ENCODE results near the gene TGM5.

DNA sequence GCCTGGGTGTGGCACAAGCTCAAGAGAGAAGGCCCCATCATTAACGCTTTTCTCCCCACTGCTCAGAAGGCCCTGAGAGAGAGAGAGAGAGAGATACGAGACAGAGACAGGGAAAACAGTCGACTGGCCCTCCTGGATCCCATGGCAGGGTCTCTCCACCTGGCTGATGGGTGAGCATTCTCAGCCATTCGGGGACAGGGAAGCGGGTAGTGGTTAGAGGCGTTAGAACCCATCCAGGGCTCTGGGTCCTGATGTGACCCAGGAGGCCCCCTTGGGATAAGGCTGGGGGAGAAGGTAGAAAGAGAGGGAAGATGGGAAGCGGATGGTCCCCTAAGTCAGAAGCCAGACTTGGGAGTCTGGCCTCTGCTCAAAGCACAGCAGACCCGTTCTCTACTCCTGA, 7.9 kb downstream of the TGM5 start:
- no peak for TF ChIP-seq CTCF (IDR thresholded peaks at IDR 0.05)
- no peak for TF ChIP-seq POLR2A (IDR thresholded peaks at IDR 0.05)
